BLaER1 treated with 17β-estradiol and CSF1 and Interleukin-3, amounts not matched to agents 10 nM and 100 nM (cell line): Measurements from ENCODE around the gene SKOR2.
"Not testable (repeated sequence)": the region's sequence is repeated elsewhere in the genome, so short reads cannot be mapped to it uniquely, and the experiment has no call there.

Experiments used
- H3K27ac ChIP-seq, 11 experiments: shearing (Covaris generic); formaldehyde crosslinking; 2 replicates each; pipeline ENCODE4 v1.8.1; 2022
- H3K27me3 ChIP-seq, 11 experiments: shearing (Covaris generic); formaldehyde crosslinking; 2 replicates each; pipeline ENCODE4 v1.8.1; 2022
- H3K36me3 ChIP-seq, 11 experiments: shearing (Covaris generic); formaldehyde crosslinking; 2 replicates each; pipeline ENCODE4 v1.8.1; 2022
- H3K4me1 ChIP-seq, 10 experiments: shearing (Covaris generic); formaldehyde crosslinking; 2 replicates each; pipeline ENCODE4 v1.8.1; 2022
- H3K4me2 ChIP-seq, 11 experiments: shearing (Covaris generic); formaldehyde crosslinking; 2 replicates each; pipeline ENCODE4 v1.8.1; 2022
- H3K4me3 ChIP-seq, 10 experiments: shearing (Covaris generic); formaldehyde crosslinking; 2 replicates each; pipeline ENCODE4 v1.8.1; 2022
- H3K9ac ChIP-seq, 11 experiments: shearing (Covaris generic); formaldehyde crosslinking; 2 replicates each; pipeline ENCODE4 v1.8.1; 2022
- H3K9me3 ChIP-seq, 11 experiments: shearing (Covaris generic); formaldehyde crosslinking; replicated peaks in 1 of 11; 2 replicates each; pipeline ENCODE4 v1.8.1; 2022
- H4K20me1 ChIP-seq, 11 experiments: shearing (Covaris generic); formaldehyde crosslinking; 2 replicates each; pipeline ENCODE4 v1.8.1; 2022
- Cebpa-rat ChIP-seq, 11 experiments: shearing (Covaris generic); IDR thresholded peaks; 2 replicates each; pipeline ENCODE4 v1.8.1; 2022

SKOR2 gene

DNA sequence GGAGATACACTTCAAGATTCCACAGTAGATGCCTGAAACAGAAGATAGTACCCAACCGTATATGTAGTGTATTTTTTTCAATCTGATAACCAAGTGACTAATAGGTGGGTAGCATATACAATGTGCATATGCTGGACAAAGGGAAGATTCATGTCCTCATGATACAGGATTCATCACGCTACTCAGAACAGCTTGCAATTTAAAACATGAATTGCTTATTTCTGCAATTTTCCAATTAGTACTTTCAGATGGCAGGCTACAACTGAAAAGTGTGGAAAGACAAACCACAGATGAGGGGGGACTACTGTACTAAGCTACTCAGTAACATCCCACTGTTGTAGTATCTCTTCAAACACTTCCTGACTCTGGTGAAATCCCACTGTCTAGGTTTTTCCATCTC lies 79.0 kb downstream of the SKOR2 start:
- TF ChIP-seq Cebpa-rat (IDR thresholded peaks at IDR 0.05): no peak

DNA sequence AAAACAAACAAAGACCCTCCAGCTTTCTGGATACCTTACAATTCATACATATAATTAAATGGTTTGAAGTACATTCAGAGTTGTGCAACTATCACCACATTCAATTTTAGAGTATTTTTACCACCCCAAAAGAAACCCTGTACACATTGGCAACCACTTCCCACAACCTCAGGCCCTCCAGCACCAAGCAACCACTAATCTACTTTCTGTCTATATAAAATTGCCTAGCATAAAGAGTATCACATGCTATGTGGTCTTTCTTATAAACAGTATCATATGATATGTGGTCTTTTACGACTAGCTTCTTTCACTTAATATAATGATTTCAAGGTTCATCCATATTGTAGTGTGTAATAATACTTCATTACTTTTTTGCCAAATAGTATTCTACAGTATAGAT lies 82.5 kb downstream of the SKOR2 start:
- TF ChIP-seq Cebpa-rat (IDR thresholded peaks at IDR 0.05): no peak
- no peaks in the 10 kb centered on the region for H3K9me3 ChIP-seq
- no peak overlapping the region for H3K27ac ChIP-seq
- H4K20me1 ChIP-seq: peaks cover 29 to 93% (median 64%) of the 10 kb centered on the region in 11 experiments; a peak in 20 of 22 replicates
- H3K4me3 ChIP-seq: no peak overlapping the region
- no peak overlapping the region for H3K4me2 ChIP-seq
- peaks cover 0 to 21% (median 10%) of the 10 kb centered on the region in 10 experiments; a peak in 14 of 20 replicates for H3K4me1 ChIP-seq
- no peak overlapping the region for H3K9ac ChIP-seq
- H3K27me3 ChIP-seq: no peaks in the 10 kb centered on the region
- H3K36me3 ChIP-seq: peaks cover 6 to 60% (median 33%) of the 10 kb centered on the region in 11 experiments; a peak in 17 of 22 replicates

More for the DNA sequence above, 79.0 kb downstream of the SKOR2 start:
- Histone ChIP-seq H3K27ac (no peak overlapping the region), H3K4me2 (peak overlapping the region in 2 of 11 experiments; percentile 6 to 88; a peak in 3 of 22 replicates), H3K9me3 (no peaks in the 10 kb centered on the region; a peak in 1 of 22 replicates), H3K9ac (no peak overlapping the region), H3K36me3 (peaks cover 0 to 47% (median 21%) of the 10 kb centered on the region in 11 experiments; a peak in 15 of 22 replicates), H4K20me1 (peaks cover 5 to 69% (median 41%) of the 10 kb centered on the region in 11 experiments; a peak in 18 of 22 replicates), H3K4me1 (peaks cover 12 to 37% (median 23%) of the 10 kb centered on the region in 10 experiments), H3K4me3 (no peak overlapping the region), H3K27me3 (no peaks in the 10 kb centered on the region)

DNA sequence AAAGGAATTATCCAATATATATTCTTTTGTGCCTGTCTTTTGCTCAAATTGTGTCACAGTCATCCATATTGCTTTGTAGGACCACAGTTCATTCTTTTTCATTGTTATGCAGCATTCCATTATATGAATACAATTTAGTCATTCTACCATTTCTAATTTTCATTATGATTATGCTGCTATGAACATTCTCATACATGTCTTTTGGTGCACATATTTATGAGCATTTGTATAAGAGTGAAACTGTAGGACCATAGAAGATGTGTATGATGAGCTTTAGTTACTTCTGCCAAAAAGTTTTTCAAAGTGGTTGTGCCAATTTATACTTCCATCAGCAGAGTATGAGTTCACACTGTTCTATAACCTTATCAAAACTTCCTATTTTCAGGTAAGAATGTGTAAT lies 83.0 kb downstream of the SKOR2 start:
- TF ChIP-seq Cebpa-rat (IDR thresholded peaks at IDR 0.05): no peak
- no peak overlapping the region for H3K9ac ChIP-seq
- peaks cover 0 to 18% (median 11%) of the 10 kb centered on the region in 10 experiments; a peak in 11 of 20 replicates for H3K4me1 ChIP-seq
- H3K27ac ChIP-seq: no peak overlapping the region
- H3K9me3 ChIP-seq: no peaks in the 10 kb centered on the region
- peaks cover 29 to 93% (median 65%) of the 10 kb centered on the region in 11 experiments; a peak in 20 of 22 replicates for H4K20me1 ChIP-seq
- H3K27me3 ChIP-seq: no peaks in the 10 kb centered on the region
- H3K4me3 ChIP-seq: no peak overlapping the region
- peaks cover 6 to 56% (median 29%) of the 10 kb centered on the region in 11 experiments; a peak in 17 of 22 replicates for H3K36me3 ChIP-seq
- no peak overlapping the region for H3K4me2 ChIP-seq

DNA sequence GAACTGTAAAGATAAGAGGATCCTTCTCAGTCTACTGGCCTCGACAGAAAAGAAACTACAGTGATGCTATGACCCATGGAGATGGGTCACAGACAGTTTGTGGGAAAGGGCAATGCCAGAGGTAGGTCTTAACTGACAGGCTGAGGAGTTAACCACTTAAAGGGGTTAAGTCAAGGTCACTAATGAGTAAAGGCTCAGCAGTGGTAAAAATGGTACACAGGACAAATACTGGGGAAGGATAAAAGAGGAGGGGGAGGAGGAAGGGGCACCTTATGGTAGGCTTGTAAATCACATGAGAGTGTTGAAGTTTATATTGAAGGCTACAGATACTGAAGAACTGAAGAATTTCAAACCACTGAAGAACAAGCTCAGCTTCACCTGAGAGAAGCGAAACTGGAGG lies 85.2 kb downstream of the SKOR2 start:
- no peaks in the 10 kb centered on the region for H3K27me3 ChIP-seq
- peaks cover 0 to 5% (median 0%) of the 10 kb centered on the region in 10 experiments; a peak in 1 of 20 replicates for H3K4me1 ChIP-seq
- no peak overlapping the region for H3K4me3 ChIP-seq
- TF ChIP-seq Cebpa-rat (IDR thresholded peaks at IDR 0.05): no peak
- H3K9ac ChIP-seq: no peak overlapping the region
- H3K27ac ChIP-seq: no peak overlapping the region
- no peaks in the 10 kb centered on the region for H3K9me3 ChIP-seq
- H3K36me3 ChIP-seq: peaks cover 8 to 54% (median 20%) of the 10 kb centered on the region in 11 experiments; a peak in 15 of 22 replicates
- no peak overlapping the region for H3K4me2 ChIP-seq
- peaks cover 29 to 92% (median 81%) of the 10 kb centered on the region in 11 experiments; a peak in 20 of 22 replicates for H4K20me1 ChIP-seq

DNA sequence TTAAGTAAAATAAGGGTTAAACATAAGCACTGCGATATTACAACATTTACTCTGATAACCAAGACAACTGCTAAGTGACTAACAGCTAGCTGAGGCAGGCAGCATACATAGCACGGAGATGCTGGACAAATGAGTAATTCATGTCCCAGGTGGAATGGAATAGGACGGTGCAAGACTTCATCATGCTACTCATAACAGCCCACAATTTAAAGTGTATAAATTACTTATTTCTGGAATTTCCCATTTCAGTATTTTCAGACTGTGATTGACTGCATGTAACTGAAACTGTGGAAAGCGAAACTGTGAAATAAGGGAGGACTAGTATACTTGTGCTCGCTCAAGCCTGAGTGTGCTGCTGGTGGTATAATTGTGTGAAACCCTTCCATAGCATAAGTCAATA lies 88.2 kb downstream of the SKOR2 start:
- no peaks in the 10 kb centered on the region for H3K9me3 ChIP-seq
- peaks cover 0 to 5% (median 0%) of the 10 kb centered on the region in 10 experiments; a peak in 1 of 20 replicates for H3K4me1 ChIP-seq
- no peaks in the 10 kb centered on the region for H3K27me3 ChIP-seq
- TF ChIP-seq Cebpa-rat (IDR thresholded peaks at IDR 0.05): no peak
- H3K9ac ChIP-seq: no peak overlapping the region
- no peak overlapping the region for H3K27ac ChIP-seq
- no peak overlapping the region for H3K4me2 ChIP-seq
- no peak overlapping the region for H3K4me3 ChIP-seq
- H3K36me3 ChIP-seq: peaks cover 16 to 62% (median 28%) of the 10 kb centered on the region in 11 experiments; a peak in 17 of 22 replicates
- peaks cover 34 to 100% (median 84%) of the 10 kb centered on the region in 11 experiments; a peak in 20 of 22 replicates for H4K20me1 ChIP-seq

DNA sequence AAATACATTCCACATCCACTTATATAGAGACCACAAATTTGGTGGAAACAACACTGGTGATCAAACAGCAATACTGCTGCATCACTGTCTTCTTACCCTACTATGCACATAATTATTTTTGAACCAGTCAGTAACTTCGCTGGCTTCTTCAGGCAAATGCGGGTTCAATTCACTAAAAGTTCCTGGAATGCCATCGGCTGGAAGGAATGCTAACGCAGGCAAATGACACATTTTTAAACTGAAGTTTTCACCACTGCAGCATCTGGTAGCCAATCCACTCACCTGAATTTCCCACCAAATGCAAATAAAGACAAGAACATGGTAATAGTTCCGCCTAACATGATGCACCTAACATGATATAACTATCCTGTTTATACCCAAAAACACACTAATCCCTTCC lies 91.2 kb downstream of the SKOR2 start:
- peaks cover 15 to 81% (median 67%) of the 10 kb centered on the region in 11 experiments; a peak in 18 of 22 replicates for H4K20me1 ChIP-seq
- TF ChIP-seq Cebpa-rat (IDR thresholded peaks at IDR 0.05): no peak
- H3K4me2 ChIP-seq: no peak overlapping the region
- H3K36me3 ChIP-seq: peaks cover 19 to 66% (median 40%) of the 10 kb centered on the region in 11 experiments; a peak in 19 of 22 replicates
- no peaks in the 10 kb centered on the region for H3K9me3 ChIP-seq
- peaks cover 0 to 5% (median 0%) of the 10 kb centered on the region in 10 experiments; a peak in 1 of 20 replicates for H3K4me1 ChIP-seq
- no peak overlapping the region for H3K9ac ChIP-seq
- H3K4me3 ChIP-seq: no peak overlapping the region
- H3K27me3 ChIP-seq: no peaks in the 10 kb centered on the region
- H3K27ac ChIP-seq: no peak overlapping the region

DNA sequence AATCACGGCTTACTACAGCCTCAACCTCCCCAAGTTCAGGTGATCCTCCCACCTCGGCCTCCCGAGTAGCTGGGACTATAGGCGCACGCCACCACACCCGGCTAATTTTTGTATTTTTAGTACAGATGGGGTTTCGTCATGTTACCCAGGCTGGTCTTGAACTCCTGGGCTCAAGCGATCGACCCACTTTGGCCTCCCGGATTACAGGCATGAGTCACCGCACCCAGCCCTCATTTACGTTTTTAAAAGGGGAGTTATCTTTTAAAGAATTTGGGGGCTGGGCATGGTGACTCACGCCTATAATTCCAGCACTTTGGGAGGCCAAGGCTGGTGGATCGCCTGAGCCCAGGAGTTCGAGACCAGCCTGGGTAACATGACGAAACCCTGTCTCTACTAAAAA lies 93.1 kb downstream of the SKOR2 start:
- H3K4me2 ChIP-seq, H3K27me3 ChIP-seq, H3K4me3 ChIP-seq, H3K9ac ChIP-seq, H3K9me3 ChIP-seq, H3K27ac ChIP-seq, H3K4me1 ChIP-seq: not testable (repeated sequence)
- peaks cover 32 to 76% (median 49%) of the 10 kb centered on the region in 11 experiments for H3K36me3 ChIP-seq
- H4K20me1 ChIP-seq: peaks cover 7 to 63% (median 50%) of the 10 kb centered on the region in 11 experiments; a peak in 19 of 22 replicates
